ENCODE measurements around the gene RELL2.

DNA sequence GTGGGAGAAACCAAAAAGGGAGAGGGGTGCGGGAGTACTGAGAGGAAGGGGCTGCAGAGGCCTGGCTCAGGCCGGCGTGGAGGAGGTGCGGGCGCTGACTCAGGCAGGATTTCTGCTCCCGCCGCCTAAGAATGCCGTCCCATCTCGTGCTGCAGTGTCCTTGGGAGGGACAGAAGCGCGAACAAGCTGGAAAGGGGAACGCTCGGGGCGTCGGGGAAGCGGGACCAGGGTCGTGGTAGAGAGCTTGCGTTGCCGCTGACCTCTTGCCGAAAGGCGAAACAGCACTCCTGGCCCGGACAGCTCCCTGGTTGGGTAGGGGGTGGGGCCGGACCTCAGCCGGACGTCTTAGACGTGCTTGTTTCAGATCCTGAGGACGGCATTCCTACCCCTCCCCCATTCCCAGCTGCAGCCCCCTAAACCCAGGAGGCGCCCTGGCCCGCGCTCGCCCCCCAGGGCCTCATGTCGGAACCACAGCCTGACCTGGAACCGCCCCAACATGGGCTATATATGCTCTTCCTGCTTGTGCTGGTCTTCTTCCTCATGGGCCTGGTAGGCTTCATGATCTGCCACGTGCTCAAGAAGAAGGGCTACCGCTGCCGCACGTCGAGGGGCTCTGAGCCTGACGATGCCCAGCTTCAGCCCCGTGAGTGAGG, 1.1 kb downstream of the RELL2 start:
- TF ChIP-seq CTCF (IDR thresholded peaks at IDR 0.05) (peak; percentile 53), ZFX (IDR thresholded peaks at IDR 0.05; ENCODE audit: borderline replicate concordance) (no peak)

Data from 22Rv1 (cell line).